Retina (tissue), 1 donor: Measurements from ENCODE around the gene OPCML.
A peak's percentile ranks its signal among the peaks of the same experiment; 100 is the strongest.

ENCODE experiments used
- DNase-seq: peaks from one replicate; pipeline ENCODE4 v3.0.0-alpha.2; 2016

The OPCML gene

GRCh38 chr11:133164986-133165385, 367.3 kb downstream of the OPCML start:
- no peak for DNase-seq

- peak; percentile 73 for DNase-seq
Measured at GRCh38 chr11:133163463-133164419, 368.6 kb downstream of the OPCML start.

GRCh38 chr11:133162227-133162626, 370.1 kb downstream of the OPCML start:
- no peak for DNase-seq

GRCh38 chr11:133160754-133161153, 371.5 kb downstream of the OPCML start:
- DNase-seq = no peak

GRCh38 chr11:133156986-133157745, 375.1 kb downstream of the OPCML start:
- no peak for DNase-seq

- no peak for DNase-seq
Measured at GRCh38 chr11:133154781-133155180, 377.5 kb downstream of the OPCML start.

- DNase-seq = no peak
Measured at GRCh38 chr11:133154076-133154475, 378.2 kb downstream of the OPCML start.

- DNase-seq = peak; percentile 53
Measured at GRCh38 chr11:133153031-133153430, 379.3 kb downstream of the OPCML start.

GRCh38 chr11:133149698-133150097, 382.6 kb downstream of the OPCML start:
- peak; percentile 52 for DNase-seq

- DNase-seq = no peak
Measured at GRCh38 chr11:133147625-133148024, 384.7 kb downstream of the OPCML start.

- DNase-seq = no peak
Measured at GRCh38 chr11:133146697-133147306, 385.5 kb downstream of the OPCML start.

GRCh38 chr11:133137939-133138338, 394.4 kb downstream of the OPCML start:
- DNase-seq = no peak

GRCh38 chr11:133137270-133137669, 395.0 kb downstream of the OPCML start:
- no peak for DNase-seq

- no peak for DNase-seq
Measured at GRCh38 chr11:133136376-133136775, 395.9 kb downstream of the OPCML start.

GRCh38 chr11:133134314-133135173, 397.8 kb downstream of the OPCML start:
- peak; percentile 91 for DNase-seq

GRCh38 chr11:133133606-133134005, 398.7 kb downstream of the OPCML start:
- no peak for DNase-seq

- DNase-seq = no peak
Measured at GRCh38 chr11:133133050-133133449, 399.3 kb downstream of the OPCML start.

GRCh38 chr11:133127741-133128140, 404.6 kb downstream of the OPCML start:
- no peak for DNase-seq

GRCh38 chr11:133123796-133124195, 408.5 kb downstream of the OPCML start:
- no peak for DNase-seq

- DNase-seq = no peak
Measured at GRCh38 chr11:133123366-133123765, 408.9 kb downstream of the OPCML start.

- no peak for DNase-seq
Measured at GRCh38 chr11:133122256-133122655, 410.0 kb downstream of the OPCML start.

- no peak for DNase-seq
Measured at GRCh38 chr11:133118563-133119268, 413.6 kb downstream of the OPCML start.
